ENCODE results near the gene DISP2. TPM values are rescaled to one million over a fixed set of nuclear protein-coding genes. Genes with fewer than 3 reads are reported as not detected.

DISP2 gene
- total and polyA plus RNA-seq, 2 of the 8 experiments (the other 6 are each of a cell fraction or from before 2014, with no cell fraction given): 0.45 to 1.2 TPM

DNA sequence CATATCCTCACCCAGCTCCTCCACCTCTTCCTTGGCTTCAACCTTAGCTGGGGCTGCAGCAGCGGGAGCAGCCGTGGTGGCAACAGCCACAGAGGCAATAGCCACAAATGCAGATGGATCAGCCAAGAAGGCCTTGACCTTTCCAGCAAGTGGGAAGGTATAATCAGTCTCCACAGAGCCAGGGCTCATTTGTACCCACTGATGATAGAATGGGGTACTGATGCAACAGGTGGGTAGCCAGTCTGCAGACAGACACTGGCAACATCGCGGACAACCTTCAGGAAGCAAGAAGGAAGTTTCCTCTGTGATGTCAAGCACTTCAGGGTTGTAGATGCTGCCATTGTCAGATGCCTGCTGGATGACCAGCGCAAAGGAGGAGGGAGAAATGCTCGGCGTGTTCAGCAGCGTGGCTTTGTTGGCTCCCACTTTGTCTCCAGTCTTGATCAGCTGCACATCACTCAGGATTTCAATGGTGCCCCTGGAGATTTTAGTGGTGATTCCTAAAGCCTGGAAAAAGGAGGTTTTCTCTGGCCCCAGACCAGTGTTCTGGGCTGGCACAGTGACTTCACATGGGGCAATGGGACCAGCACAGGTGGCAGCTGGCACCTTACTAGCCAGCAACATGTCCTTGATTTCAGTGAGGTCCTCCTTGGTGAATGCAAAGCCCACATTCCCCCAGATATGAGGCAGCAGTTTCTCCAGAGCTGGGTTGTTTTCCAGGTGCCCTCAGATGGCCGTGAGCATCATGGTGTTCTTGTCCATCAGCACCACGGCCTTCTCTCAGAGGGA, 45.5 kb upstream of the DISP2 start:
- H3K56ac ChIP-seq (replicated peaks; ENCODE audit: insufficient read length, low read depth, low read length): no peak overlapping the region
- no peak overlapping the region for H4K5ac ChIP-seq (ENCODE audit: insufficient read length, low read depth, low read length)
- no peak overlapping the region for H2BK12ac ChIP-seq (ENCODE audit: low read depth, low read length)
- H3K27ac ChIP-seq (ENCODE audit: low read depth, low read length): no peak overlapping the region
- peaks cover 1 to 4% of the 10 kb centered on the region in 2 experiments for H4K20me1 ChIP-seq (replicated peaks in 1 of 2; ENCODE audit: control insufficient read depth in 1 of 2, insufficient read depth in 2 of 2, low read length in 2 of 2)
- no peak for FAIRE-seq
- DNase-seq (ENCODE audit: low read depth in 1 of 2, low spot score in 2 of 2): no peak
- H3K27me3 ChIP-seq (replicated peaks in 1 of 4; ENCODE audit: control insufficient read depth in 3 of 4, extremely low read depth in 1 of 4, insufficient read depth in 3 of 4, low read length in 3 of 4): peaks cover 0 to 6% (median 0%) of the 10 kb centered on the region in 4 experiments; a peak in 3 of 7 replicates
- H3K4me1 ChIP-seq (replicated peaks in 1 of 4; ENCODE audit: control insufficient read depth in 3 of 4, insufficient read depth in 4 of 4, low read length in 3 of 4): peaks cover 0 to 15% (median 13%) of the 10 kb centered on the region in 4 experiments; a peak in 5 of 7 replicates
- no peaks in the 10 kb centered on the region for H3K36me3 ChIP-seq (ENCODE audit: control insufficient read depth in 2 of 4, insufficient read depth in 4 of 4, low read length in 3 of 4)
- WGBS, 2 experiments (ENCODE audit: extremely low coverage in 1 of 2, insufficient coverage in 1 of 2, insufficient read length in 1 of 2, insufficient replicate concordance in 2 of 2, low coverage in 1 of 2, low lambda C conversion rate in 2 of 2, missing lambda C conversion rate in 1 of 2): 92% methylated on average over 10 of the region's 10 CpGs; no CpG with 5 or more reads in 1 of the 2 experiments
- H2BK5ac ChIP-seq (ENCODE audit: low read depth, low read length): no peak overlapping the region
- TF ChIP-seq ZNF274 (IDR thresholded peaks at IDR 0.05; ENCODE audit: borderline replicate concordance, extremely low read depth, low read length): no peak
- TF ChIP-seq, protein P1, sequence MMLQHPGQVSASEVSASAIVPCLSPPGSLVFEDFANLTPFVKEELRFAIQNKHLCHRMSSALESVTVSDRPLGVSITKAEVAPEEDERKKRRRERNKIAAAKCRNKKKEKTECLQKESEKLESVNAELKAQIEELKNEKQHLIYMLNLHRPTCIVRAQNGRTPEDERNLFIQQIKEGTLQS (IDR thresholded peaks at IDR 0.05; ENCODE audit: insufficient read depth, low read depth, low read length): no peak
- TF ChIP-seq BCL11A (IDR thresholded peaks at IDR 0.05; ENCODE audit: low read depth in 2 of 2, low read length in 2 of 2): no peak
- TF ChIP-seq CEBPB (IDR thresholded peaks at IDR 0.05; ENCODE audit: low read depth, low read length): no peak
- TF ChIP-seq SIN3A (conservative IDR thresholded peaks at IDR 0.05 in 1 of 2, IDR thresholded peaks at IDR 0.05 in 1 of 2; ENCODE audit: low read depth in 1 of 2, low read length in 2 of 2): no peak
- no peak for TF ChIP-seq HDAC6 (IDR thresholded peaks at IDR 0.05; ENCODE audit: low read depth, low read length)
- H3K79me2 ChIP-seq (ENCODE audit: control insufficient read depth in 1 of 2, insufficient read depth in 2 of 2, low read length in 2 of 2): no peaks in the 10 kb centered on the region
- H2BK20ac ChIP-seq (ENCODE audit: low read length): no peak overlapping the region
- no peaks in the 10 kb centered on the region; the same call in 1 of the 2 replicates for H3K23me2 ChIP-seq (ENCODE audit: low read depth, low read length)
- H4K8ac ChIP-seq (ENCODE audit: extremely low read depth, insufficient read depth, low read length): no peak overlapping the region
- no peak overlapping the region for H2AK5ac ChIP-seq (ENCODE audit: low read depth, low read length)
- POLR2A ChIA-PET (ENCODE audit: partially characterized antibody): interaction anchor here (0.6 to 6.0 kb wide), 5 partner anchors 9 to 33 kb away, joined by 3 to 29 read pairs (median 3); no protein-coding TSS in a partner anchor
- H3K23ac ChIP-seq (ENCODE audit: insufficient read length): no peak overlapping the region
- H3K9me3 ChIP-seq (ENCODE audit: insufficient read depth in 2 of 2, low read depth in 1 of 2, low read length in 1 of 2): no peaks in the 10 kb centered on the region
- no peak overlapping the region for H3K4me2 ChIP-seq (ENCODE audit: insufficient read depth in 1 of 2, low read depth in 2 of 2, low read length in 2 of 2)
- no peak overlapping the region for H2BK15ac ChIP-seq (ENCODE audit: low read length)
- H4K91ac ChIP-seq (replicated peaks; ENCODE audit: insufficient read length, low read length): no peak overlapping the region
- CTCF ChIA-PET (ENCODE audit: partially characterized antibody): interaction anchor here (0.6 to 23.9 kb wide), 12 partner anchors 5 to 266 kb away, joined by 3 to 584 read pairs (median 32); partner anchors contain the start of genes ANKRD63, CCDC9B, INAFM2 and PLCB2
- no peak overlapping the region for H2AFZ ChIP-seq (ENCODE audit: low read length)
- no peaks in the 10 kb centered on the region for H3K79me1 ChIP-seq (ENCODE audit: low read depth, low read length)
- H2BK120ac ChIP-seq (replicated peaks; ENCODE audit: low read depth, low read length): no peak overlapping the region
- H3K14ac ChIP-seq (ENCODE audit: insufficient read length): no peak overlapping the region
- H3K18ac ChIP-seq (ENCODE audit: extremely low read depth, low read length): no peak overlapping the region
- no peak overlapping the region for H3K9ac ChIP-seq (replicated peaks in 1 of 4; ENCODE audit: extremely low read depth in 1 of 4, low read depth in 3 of 4, low read length in 3 of 4)
- H3K4ac ChIP-seq (replicated peaks; ENCODE audit: insufficient read length, low read depth, low read length): no peak overlapping the region
- no peak overlapping the region for H3K4me3 ChIP-seq (ENCODE audit: extremely low read depth in 1 of 4, insufficient read depth in 2 of 4, low read depth in 3 of 4, low read length in 4 of 4)

Data from H1 (cell line).